CD8-positive, alpha-beta memory T cell (primary cell): Measurements from ENCODE around the gene PC. TPM values are rescaled to one million over a fixed set of nuclear protein-coding genes. Genes with fewer than 3 reads are reported as not detected.

Experiments
- CTCF ChIA-PET: fragments of 350-600 bp; sonication (Branson Sonifier 250); formaldehyde crosslinking; loops from one replicate; lab custom pipeline; 2021; ENCODE audit warnings: antibody characterized with exemption; lab: Charles Lee
- POLR2A ChIA-PET: fragments of 350-600 bp; sonication (Branson Sonifier 250); formaldehyde crosslinking; loops from one replicate; lab custom pipeline; 2021; ENCODE audit warnings: antibody characterized with exemption; lab: Charles Lee
- DNase-seq, 5 donors: peaks; one replicate each; pipeline versions ENCODE4 v3.0.0 to v3.0.0-alpha.2; 2020 to 2022; ENCODE audit warnings: mixed read lengths in 1 of 5
- H3K27ac ChIP-seq: one replicate; pipeline ENCODE4 v1.7.0; 2013; ENCODE audit warnings: low read depth, mild to moderate bottlenecking, low read length, moderate library complexity
- H3K27me3 ChIP-seq: 2 replicates; pipeline ENCODE4 v1.7.0; 2013; ENCODE audit warnings: low read length, mild to moderate bottlenecking; ENCODE audit not compliant: insufficient read depth, poor library complexity, severe bottlenecking
- H3K36me3 ChIP-seq: 2 replicates; pipeline ENCODE4 v1.7.0; 2013; ENCODE audit warnings: mild to moderate bottlenecking, low read length, moderate library complexity; ENCODE audit not compliant: insufficient read depth
- H3K4me1 ChIP-seq: 2 replicates; pipeline ENCODE4 v1.7.0; 2013; ENCODE audit warnings: mild to moderate bottlenecking, low read length, moderate library complexity; ENCODE audit not compliant: insufficient read depth
- H3K4me3 ChIP-seq: 2 replicates; pipeline ENCODE4 v1.7.0; 2013; ENCODE audit warnings: mild to moderate bottlenecking, low read length
- H3K9me3 ChIP-seq: 2 replicates; pipeline ENCODE4 v1.7.0; 2013; ENCODE audit warnings: mild to moderate bottlenecking, low read length
- H3K27ac Mint-ChIP-seq, 8 donors: one replicate each; pipeline ENCODE4 v1.8.0; 2020 to 2021; ENCODE audit warnings: mixed read lengths in 8 of 8, mild to moderate bottlenecking in 6 of 8, inconsistent platforms in 3 of 8, moderate library complexity in 3 of 8
- H3K27me3 Mint-ChIP-seq, 2 donors: one replicate each; pipeline ENCODE4 v1.8.0; 2020 to 2021; ENCODE audit warnings: mixed read lengths in 2 of 2, mild to moderate bottlenecking in 1 of 2, moderate library complexity in 1 of 2
- H3K36me3 Mint-ChIP-seq, 3 donors: one replicate each; pipeline ENCODE4 v1.8.0; 2020 to 2021; ENCODE audit warnings: mixed read lengths in 3 of 3, inconsistent platforms in 1 of 3, mild to moderate bottlenecking in 1 of 3
- H3K4me1 Mint-ChIP-seq, 3 donors: one replicate each; pipeline ENCODE4 v1.8.0; 2020 to 2021; ENCODE audit warnings: mixed read lengths in 3 of 3, inconsistent platforms in 1 of 3, mild to moderate bottlenecking in 1 of 3
- H3K4me3 Mint-ChIP-seq, 7 donors: one replicate each; pipeline ENCODE4 v1.8.0; 2020 to 2021; ENCODE audit warnings: mixed read lengths in 7 of 7, mild to moderate bottlenecking in 6 of 7, moderate library complexity in 4 of 7, inconsistent platforms in 2 of 7
- H3K9me3 Mint-ChIP-seq, 5 donors: one replicate each; pipeline ENCODE4 v1.8.0; 2020 to 2022; ENCODE audit warnings: mixed read lengths in 5 of 5, mild to moderate bottlenecking in 3 of 5, moderate library complexity in 2 of 5, inconsistent platforms in 1 of 5
- polyA plus RNA-seq: library from polyadenylated mRNA; unstranded; fragments of 300-500 nt; fragmentation: Illumina TruSeq; gene quantifications from one replicate; pipeline ENCODE4 v1.2.3, GENCODE V29; 2021
- total RNA-seq, 2 experiments: library from RNA; stranded (reverse); gene quantifications; one replicate each; pipeline ENCODE4 v1.2.3, GENCODE V29; 2021

Gene PC
- total and polyA plus RNA-seq, 3 experiments from 2014 or later, result 6.6 to 9.6 (median 8.9) TPM

DNA sequence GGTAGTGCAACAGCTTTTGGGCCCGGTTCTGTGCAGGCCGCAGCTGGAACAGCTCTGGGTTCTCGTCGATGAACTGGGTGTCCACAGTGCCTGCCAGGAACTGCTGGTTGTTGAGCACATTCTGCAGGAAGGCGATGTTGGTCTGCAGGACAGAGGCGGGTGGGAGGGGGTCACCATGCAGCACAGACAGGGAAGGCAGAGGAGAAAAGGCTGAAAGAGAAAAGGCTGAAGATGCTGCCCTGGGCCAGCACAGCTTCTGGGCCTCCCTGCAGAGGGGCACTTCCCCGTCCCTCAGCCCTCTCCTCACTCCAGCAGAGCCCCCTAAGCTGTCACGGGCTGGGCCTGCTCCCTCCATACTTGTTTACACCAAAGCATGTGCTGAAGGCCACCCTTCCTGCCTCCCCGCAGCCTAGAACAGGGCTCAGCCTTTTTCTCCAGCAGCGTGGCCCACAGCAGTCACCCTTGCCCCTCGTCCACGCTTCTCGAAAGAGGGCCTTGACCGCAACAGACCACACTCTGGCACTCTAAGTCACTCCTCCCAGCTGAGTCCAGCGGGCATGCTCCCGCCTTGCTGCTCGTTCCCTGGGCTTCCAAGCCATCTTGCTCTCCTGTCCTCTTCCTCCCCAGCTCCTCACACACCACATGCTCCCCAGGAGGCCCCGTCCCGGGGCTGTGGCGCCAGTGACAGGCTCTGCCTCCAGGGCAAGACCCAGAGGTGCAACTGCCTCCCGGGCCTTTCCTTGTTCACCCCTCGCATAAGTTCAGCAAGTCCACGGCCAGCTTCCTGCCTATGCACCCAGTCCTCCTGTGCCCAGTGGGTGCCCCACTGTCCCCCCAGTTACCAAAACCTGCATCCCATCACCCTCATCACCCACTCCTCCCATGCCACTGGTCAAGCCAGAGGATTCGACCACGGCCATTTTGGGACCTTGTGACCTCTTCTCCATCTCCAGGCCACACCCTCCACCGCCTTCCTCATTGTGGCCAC is 104.6 kb downstream of the PC start:
- no peak overlapping the region for H3K27ac ChIP-seq
- peaks cover 6% of the 10 kb centered on the region for H3K4me1 ChIP-seq
- Mint-ChIP-seq H3K4me3 (peak overlapping the region in 4 of 7 donors; percentile 28 to 88 (median 52)), H3K4me1 (peaks cover 6 to 7% (median 6%) of the 10 kb centered on the region in 3 donors), H3K36me3 (peaks cover 0 to 3% (median 0%) of the 10 kb centered on the region in 3 donors), H3K9me3 (no peaks in the 10 kb centered on the region), H3K27ac (peak overlapping the region in 1 of 8 donors; percentile 64), H3K27me3 (peaks cover 0 to 1% of the 10 kb centered on the region in 2 donors)
- POLR2A ChIA-PET, result interaction anchor here (3.9 kb wide), 1 partner anchor 10 kb away, joined by 45 read pairs; the partner anchor contains the start of gene RCE1
- no peak for DNase-seq
- H3K9me3 ChIP-seq, result no peaks in the 10 kb centered on the region
- CTCF ChIA-PET, result interaction anchor here (1.7 kb wide), 1 partner anchor 10 kb away, joined by 4 read pairs; the partner anchor contains the start of gene RCE1
- no peaks in the 10 kb centered on the region for H3K36me3 ChIP-seq
- H3K4me3 ChIP-seq, result no peak overlapping the region
- no peaks in the 10 kb centered on the region for H3K27me3 ChIP-seq

DNA sequence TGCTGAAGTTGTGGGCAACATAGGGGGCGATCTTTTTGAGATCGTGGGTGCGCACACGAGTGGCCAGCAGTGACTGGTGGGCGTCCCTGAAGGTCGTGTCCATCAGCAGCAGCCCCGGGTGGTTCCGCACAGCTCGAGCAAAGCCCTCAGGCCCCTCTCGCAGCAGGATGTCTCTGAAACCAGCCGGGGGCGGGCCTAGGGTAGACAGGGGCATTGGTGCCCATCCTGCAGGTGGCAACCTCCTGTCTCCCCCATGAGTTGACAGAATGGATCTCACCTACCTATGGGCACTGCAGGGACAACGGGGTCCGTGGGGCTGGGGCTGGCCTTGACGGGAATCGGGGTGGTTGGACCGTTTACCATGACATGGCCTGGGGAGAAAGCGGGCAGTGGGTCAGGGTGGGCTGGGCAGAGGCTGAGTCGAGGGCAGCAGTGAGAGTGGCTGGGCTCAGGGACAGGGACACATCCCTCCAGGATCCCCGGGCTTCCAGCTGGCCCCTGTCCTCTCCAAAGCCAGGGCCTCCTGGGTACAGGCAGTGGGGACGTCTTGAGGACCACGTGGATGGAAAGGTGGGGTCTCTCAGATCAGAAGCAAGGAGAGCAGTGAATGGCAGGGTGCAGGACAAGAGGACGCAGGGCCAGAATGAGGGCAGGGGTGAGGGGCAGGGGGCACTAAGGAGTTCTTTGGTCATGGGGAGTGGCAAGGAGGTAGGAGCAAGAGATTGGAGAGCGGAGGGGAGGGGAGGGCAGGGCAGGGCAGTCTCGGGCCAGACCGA is 105.5 kb downstream of the PC start:
- no peak overlapping the region for H3K4me3 ChIP-seq
- H3K27me3 ChIP-seq, result no peaks in the 10 kb centered on the region
- H3K9me3 Mint-ChIP-seq, result no peaks in the 10 kb centered on the region
- no peaks in the 10 kb centered on the region for H3K9me3 ChIP-seq
- H3K27ac ChIP-seq, result no peak overlapping the region
- H3K27ac Mint-ChIP-seq, result no peak overlapping the region
- H3K4me3 Mint-ChIP-seq, result peak overlapping the region in 1 of 7 donors; percentile 55
- H3K36me3 ChIP-seq, result no peaks in the 10 kb centered on the region
- ChIA-PET CTCF (interaction anchor here (1.2 to 1.7 kb wide), 2 partner anchors 9 kb away, joined by 4 to 5 read pairs; partner anchors contain the start of gene RCE1), POLR2A (interaction anchor here (3.9 kb wide), 1 partner anchor 9 kb away, joined by 45 read pairs; the partner anchor contains the start of gene RCE1)
- H3K36me3 Mint-ChIP-seq, result peaks cover 0 to 8% (median 0%) of the 10 kb centered on the region in 3 donors
- DNase-seq, result peak in 1 of 5 donors; percentile 44
- peaks cover 6 to 7% (median 6%) of the 10 kb centered on the region in 3 donors for H3K4me1 Mint-ChIP-seq
- H3K27me3 Mint-ChIP-seq, result peaks cover 0 to 1% of the 10 kb centered on the region in 2 donors
- H3K4me1 ChIP-seq, result peaks cover 6% of the 10 kb centered on the region

DNA sequence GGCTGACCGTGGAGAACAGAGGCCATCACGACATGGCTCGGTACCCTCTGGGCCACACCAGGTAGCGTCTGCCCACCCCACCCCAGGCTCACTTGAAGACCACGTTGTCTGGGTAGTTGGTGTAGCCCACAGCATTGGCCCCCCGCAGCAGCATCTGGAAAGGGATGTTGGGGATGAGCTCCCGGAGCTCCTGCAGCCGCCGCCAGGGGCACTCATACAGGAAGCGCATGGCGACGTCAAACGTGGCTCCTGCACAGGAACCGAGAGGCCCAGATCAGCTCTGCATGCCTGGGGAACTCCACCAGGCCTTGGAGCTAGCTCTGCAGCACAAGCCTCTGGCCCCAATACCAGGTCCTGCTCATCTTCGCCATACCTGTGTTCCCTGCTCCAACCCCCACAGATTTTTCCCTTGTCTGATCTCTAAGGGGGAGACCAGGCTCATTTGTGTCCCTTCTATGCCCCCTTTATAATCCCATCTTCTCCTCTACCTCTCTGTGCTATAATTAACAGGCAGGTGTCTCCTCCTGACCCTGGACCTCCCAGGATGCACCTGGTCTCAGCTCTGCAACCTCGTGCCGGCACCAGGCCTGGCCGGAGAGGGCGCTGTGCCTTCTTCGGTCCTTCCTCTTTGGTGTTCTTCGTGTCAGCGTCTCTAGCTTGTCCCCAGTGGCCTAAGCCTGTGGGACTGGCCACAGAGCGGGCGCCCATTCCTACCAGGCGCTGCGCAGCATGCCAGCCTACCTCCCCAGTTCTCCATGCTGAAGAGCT is 106.3 kb downstream of the PC start:
- peak in 1 of 5 donors; percentile 13 for DNase-seq

DNA sequence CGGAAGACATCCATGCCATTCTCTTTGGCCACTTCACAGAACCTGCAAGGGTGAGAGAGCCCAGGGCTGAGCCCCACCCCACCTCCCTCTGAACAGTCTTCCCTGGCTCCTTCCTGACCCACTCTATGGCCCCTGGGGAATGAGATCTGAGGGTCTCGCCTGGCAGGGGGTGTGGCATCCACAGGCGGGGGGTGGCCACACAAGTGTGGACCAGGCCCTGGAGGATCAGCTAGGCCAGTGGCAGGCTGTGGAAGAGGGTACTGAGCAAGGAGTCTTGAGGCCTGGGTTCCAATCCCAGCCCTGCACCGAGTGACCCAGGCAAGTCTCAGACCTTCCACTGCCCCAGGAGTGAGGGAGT is 107.0 kb downstream of the PC start:
- Histone ChIP-seq H3K9me3 (no peaks in the 10 kb centered on the region), H3K27ac (no peak overlapping the region), H3K4me1 (peaks cover 6% of the 10 kb centered on the region), H3K27me3 (no peaks in the 10 kb centered on the region), H3K36me3 (no peaks in the 10 kb centered on the region), H3K4me3 (no peak overlapping the region)
- peaks cover 0 to 1% of the 10 kb centered on the region in 2 donors for H3K27me3 Mint-ChIP-seq
- peak overlapping the region in 1 of 8 donors; percentile 19 for H3K27ac Mint-ChIP-seq
- DNase-seq, result no peak
- H3K4me1 Mint-ChIP-seq, result peaks cover 6 to 7% (median 6%) of the 10 kb centered on the region in 3 donors
- POLR2A ChIA-PET, result no interaction called here
- no peaks in the 10 kb centered on the region for H3K9me3 Mint-ChIP-seq
- H3K36me3 Mint-ChIP-seq, result peaks cover 0 to 17% (median 0%) of the 10 kb centered on the region in 3 donors
- no peak overlapping the region for H3K4me3 Mint-ChIP-seq
- CTCF ChIA-PET, result interaction anchor here (1.2 kb wide), 1 partner anchor 8 kb away, joined by 5 read pairs; the partner anchor contains the start of gene RCE1

More for the DNA sequence above, 106.3 kb downstream of the PC start:
- POLR2A ChIA-PET, result no interaction called here
- Histone ChIP-seq H3K9me3 (no peaks in the 10 kb centered on the region), H3K36me3 (no peaks in the 10 kb centered on the region), H3K4me3 (no peak overlapping the region), H3K27ac (no peak overlapping the region), H3K27me3 (no peaks in the 10 kb centered on the region), H3K4me1 (peaks cover 6% of the 10 kb centered on the region)
- H3K9me3 Mint-ChIP-seq, result no peaks in the 10 kb centered on the region
- peaks cover 0 to 1% of the 10 kb centered on the region in 2 donors for H3K27me3 Mint-ChIP-seq
- H3K4me1 Mint-ChIP-seq, result peaks cover 6 to 7% (median 6%) of the 10 kb centered on the region in 3 donors
- CTCF ChIA-PET, result interaction anchor here (1.2 kb wide), 1 partner anchor 9 kb away, joined by 5 read pairs; the partner anchor contains the start of gene RCE1
- H3K4me3 Mint-ChIP-seq, result peak overlapping the region in 2 of 7 donors; percentile 27 to 74
- peaks cover 0 to 10% (median 0%) of the 10 kb centered on the region in 3 donors for H3K36me3 Mint-ChIP-seq
- H3K27ac Mint-ChIP-seq, result no peak overlapping the region

DNA sequence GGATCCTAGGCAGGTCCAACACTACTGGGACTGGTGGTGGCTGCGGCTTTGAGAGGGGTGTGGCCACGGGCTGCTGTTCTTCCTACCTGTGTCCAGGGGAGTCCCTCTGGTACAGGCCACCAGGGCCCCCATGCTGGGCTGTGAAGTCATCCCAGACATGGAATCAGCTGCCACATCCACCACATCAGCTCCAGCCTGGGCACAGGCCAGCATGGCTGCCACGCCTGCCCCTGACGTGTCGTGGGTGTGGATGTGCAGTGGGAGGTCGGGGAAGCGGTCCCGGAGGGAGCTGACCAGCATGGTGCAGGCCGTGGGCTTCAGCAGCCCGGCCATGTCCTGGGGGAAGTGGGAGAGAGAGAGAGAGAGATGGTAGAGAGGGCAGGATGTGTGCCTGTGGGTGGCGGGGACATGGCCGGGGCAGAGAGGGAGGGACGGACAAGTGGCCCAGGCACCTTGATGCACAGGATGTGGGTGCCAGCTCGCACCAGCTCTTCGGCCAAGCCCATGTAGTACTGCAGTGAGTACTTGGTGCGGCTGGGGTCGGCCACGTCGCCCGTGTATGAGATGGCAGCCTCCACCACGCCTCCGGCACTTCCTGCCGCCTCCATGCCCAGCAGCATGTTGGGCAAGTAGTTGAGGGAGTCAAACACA is 107.5 kb downstream of the PC start:
- Histone ChIP-seq H3K4me3 (no peak overlapping the region), H3K27ac (no peak overlapping the region), H3K36me3 (no peaks in the 10 kb centered on the region), H3K27me3 (no peaks in the 10 kb centered on the region), H3K4me1 (peaks cover 4% of the 10 kb centered on the region), H3K9me3 (no peaks in the 10 kb centered on the region)
- DNase-seq, result peak in 1 of 5 donors; percentile 35
- peaks cover 0 to 1% of the 10 kb centered on the region in 2 donors for H3K27me3 Mint-ChIP-seq
- peaks cover 0 to 20% (median 0%) of the 10 kb centered on the region in 3 donors for H3K36me3 Mint-ChIP-seq
- no peaks in the 10 kb centered on the region for H3K9me3 Mint-ChIP-seq
- no peak overlapping the region for H3K4me3 Mint-ChIP-seq
- H3K4me1 Mint-ChIP-seq, result peaks cover 4 to 5% (median 4%) of the 10 kb centered on the region in 3 donors
- no peak overlapping the region for H3K27ac Mint-ChIP-seq
- ChIA-PET CTCF (no interaction called here), POLR2A (no interaction called here)

DNA sequence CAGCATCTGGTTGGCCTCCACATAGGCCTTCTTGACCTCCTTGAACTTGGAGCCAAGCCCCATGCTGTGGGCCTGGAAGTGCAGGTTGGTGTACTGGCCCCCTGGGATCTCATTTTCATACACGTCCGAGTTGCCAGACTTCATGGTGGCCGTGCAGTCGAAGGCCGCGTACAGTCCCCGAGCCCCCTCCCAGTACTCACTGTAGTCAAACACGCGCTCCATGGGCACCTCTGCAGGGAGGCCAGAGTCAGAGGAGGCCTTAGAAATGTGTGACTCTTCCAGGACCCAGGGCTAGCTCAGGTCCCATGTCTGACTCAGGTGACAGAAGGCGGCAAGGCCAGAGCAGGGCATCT is 108.0 kb downstream of the PC start:
- Mint-ChIP-seq H3K27ac (no peak overlapping the region), H3K4me1 (peaks cover 0 to 4% (median 2%) of the 10 kb centered on the region in 3 donors), H3K9me3 (no peaks in the 10 kb centered on the region), H3K27me3 (peaks cover 0 to 1% of the 10 kb centered on the region in 2 donors), H3K36me3 (peaks cover 0 to 25% (median 0%) of the 10 kb centered on the region in 3 donors), H3K4me3 (no peak overlapping the region)
- Histone ChIP-seq H3K27ac (no peak overlapping the region), H3K4me1 (no peaks in the 10 kb centered on the region), H3K36me3 (peaks cover 1% of the 10 kb centered on the region), H3K4me3 (no peak overlapping the region), H3K27me3 (no peaks in the 10 kb centered on the region), H3K9me3 (no peaks in the 10 kb centered on the region)
- no peak for DNase-seq
- POLR2A ChIA-PET, result no interaction called here
- CTCF ChIA-PET, result no interaction called here
